ENCODE results near the gene PRKD1.

- no peak for TF ChIP-seq POLR2A (IDR thresholded peaks at IDR 0.05)
- no peak for TF ChIP-seq CTCF (IDR thresholded peaks at IDR 0.05)
Observed at GRCh38 chr14:29643433-29644211, 284.0 kb downstream of the PRKD1 start.
